Mammary epithelial cell (primary cell): ENCODE measurements around the gene SAMD10.

Experiments
- EZH2 ChIP-seq: IDR thresholded peaks from 2 replicates; pipeline ENCODE4 v1.6.1; 2012; ENCODE audit warnings: low read length, inconsistent platforms, borderline replicate concordance
- TF ChIP-seq, protein P1 (sequence below), 2 donors: IDR thresholded peaks in 1 of 2; conservative IDR thresholded peaks in 1 of 2; 2 replicates each; pipeline ENCODE4 v1.5.1; 2011 to 2012; ENCODE audit warnings: inconsistent platforms in 2 of 2, low read length in 2 of 2, mild to moderate bottlenecking in 2 of 2, control low read depth in 1 of 2, low read depth in 1 of 2; ENCODE audit not compliant: insufficient read depth in 1 of 2; ENCODE audit errors: extremely low read depth in 1 of 2

DNA sequence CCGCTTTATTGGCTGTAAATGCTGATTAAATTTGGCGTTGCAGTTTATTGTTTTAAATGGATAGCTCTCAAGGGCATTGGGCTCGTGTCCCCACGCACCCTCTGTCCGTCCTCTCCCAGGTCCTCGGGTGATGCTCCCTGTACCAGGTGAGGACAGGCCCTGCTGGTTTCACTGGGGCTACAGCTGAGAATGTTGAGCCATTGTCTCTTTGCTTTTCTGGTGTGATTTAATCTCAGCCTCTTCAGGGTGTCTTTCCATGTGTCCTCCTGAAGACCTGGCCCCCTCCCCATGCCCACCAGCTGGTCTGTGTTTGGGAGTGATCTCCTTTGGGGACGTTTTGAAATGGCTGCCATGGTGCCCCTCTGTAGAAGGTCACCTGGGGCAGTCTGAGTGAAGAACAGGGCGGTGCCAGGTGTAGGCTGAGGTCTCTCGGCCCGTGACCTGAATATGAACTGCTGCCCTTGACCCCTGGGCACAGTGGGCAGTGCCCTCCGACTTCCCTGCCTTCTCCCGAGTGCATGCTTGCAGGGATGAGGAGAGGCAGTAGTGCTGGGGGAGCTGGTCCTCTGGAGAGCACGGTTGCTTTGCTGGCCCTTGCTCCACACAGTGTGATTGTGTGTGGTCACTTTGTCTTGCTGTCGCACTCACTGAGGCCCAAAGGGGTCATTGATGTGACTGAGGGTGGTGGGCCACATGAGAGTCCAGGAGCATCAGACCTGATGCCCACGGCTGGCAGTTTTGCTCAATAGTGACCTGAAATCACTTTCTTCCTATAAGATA is 44.1 kb upstream of the SAMD10 start:
- TF ChIP-seq EZH2, result no peak
- TF ChIP-seq, protein P1, sequence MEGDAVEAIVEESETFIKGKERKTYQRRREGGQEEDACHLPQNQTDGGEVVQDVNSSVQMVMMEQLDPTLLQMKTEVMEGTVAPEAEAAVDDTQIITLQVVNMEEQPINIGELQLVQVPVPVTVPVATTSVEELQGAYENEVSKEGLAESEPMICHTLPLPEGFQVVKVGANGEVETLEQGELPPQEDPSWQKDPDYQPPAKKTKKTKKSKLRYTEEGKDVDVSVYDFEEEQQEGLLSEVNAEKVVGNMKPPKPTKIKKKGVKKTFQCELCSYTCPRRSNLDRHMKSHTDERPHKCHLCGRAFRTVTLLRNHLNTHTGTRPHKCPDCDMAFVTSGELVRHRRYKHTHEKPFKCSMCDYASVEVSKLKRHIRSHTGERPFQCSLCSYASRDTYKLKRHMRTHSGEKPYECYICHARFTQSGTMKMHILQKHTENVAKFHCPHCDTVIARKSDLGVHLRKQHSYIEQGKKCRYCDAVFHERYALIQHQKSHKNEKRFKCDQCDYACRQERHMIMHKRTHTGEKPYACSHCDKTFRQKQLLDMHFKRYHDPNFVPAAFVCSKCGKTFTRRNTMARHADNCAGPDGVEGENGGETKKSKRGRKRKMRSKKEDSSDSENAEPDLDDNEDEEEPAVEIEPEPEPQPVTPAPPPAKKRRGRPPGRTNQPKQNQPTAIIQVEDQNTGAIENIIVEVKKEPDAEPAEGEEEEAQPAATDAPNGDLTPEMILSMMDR (conservative IDR thresholded peaks at IDR 0.05 in 1 of 2, IDR thresholded peaks at IDR 0.05 in 1 of 2; ENCODE audit: extremely low read depth in 1 of 2, insufficient read depth in 1 of 2, low read depth in 1 of 2, low read length in 2 of 2), result no peak
